Measurements from ENCODE around the gene LOXL3.
A peak's percentile ranks its signal among the peaks of the same experiment; 100 is the strongest.

LOXL3 gene

DNA sequence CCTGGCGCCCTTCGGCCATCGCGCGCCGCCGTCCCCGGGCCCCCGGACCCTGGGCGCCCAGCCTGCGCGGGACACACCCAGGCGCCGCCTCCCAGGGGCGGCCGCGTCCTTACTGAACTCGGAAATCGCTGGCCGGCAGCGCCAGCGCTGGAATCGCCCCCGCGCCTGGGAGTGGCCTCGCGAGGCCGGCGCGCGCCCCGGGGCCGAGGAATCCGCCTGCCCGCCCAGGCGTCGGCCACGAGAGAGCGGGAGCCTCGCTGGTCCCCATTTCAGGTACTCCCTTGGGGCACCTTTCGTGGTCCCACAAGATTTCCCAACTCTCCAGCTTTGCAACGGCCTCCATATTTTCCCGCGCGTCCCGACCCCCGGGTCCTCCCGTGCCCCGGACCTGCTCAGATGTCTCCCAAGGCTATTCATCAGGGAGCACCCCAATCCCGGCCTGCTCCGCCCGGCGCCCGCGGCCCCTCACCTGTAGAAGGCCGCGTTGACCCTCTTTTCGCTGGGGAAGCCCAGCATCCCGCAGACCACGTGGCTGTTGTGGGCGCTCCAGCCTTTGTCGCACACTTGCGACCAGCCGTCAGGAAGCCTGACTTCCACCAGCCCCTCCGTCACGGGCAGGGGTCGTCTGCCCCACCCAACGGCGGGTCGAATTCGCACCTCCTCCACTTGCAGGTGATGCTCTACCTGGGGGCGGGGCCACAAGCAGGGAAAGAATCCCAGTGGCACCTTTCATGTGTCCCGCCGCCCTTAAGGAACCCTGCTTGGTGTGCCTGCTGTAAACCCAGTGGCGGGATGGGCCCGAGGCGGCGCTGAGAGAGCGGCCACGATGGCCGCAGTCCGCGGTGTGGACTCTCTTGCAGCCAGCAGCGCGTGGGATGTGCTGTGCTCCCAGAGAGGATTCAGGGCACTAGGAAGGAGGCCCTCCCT is 4.6 kb downstream of the LOXL3 start:
- no peak for DNase-seq

- DNase-seq: no peak
Measured at GRCh38 chr2:74548285-74548899, 5.3 kb downstream of the LOXL3 start.

- DNase-seq: no peak
Measured at GRCh38 chr2:74546004-74546403, 7.7 kb downstream of the LOXL3 start.

GRCh38 chr2:74544634-74545033 is 9.1 kb downstream of the LOXL3 start:
- no peak for DNase-seq

- DNase-seq: no peak
Measured at GRCh38 chr2:74542978-74543377, 10.8 kb downstream of the LOXL3 start.

- DNase-seq: no peak
Measured at GRCh38 chr2:74540291-74540690, 13.5 kb downstream of the LOXL3 start.

DNA sequence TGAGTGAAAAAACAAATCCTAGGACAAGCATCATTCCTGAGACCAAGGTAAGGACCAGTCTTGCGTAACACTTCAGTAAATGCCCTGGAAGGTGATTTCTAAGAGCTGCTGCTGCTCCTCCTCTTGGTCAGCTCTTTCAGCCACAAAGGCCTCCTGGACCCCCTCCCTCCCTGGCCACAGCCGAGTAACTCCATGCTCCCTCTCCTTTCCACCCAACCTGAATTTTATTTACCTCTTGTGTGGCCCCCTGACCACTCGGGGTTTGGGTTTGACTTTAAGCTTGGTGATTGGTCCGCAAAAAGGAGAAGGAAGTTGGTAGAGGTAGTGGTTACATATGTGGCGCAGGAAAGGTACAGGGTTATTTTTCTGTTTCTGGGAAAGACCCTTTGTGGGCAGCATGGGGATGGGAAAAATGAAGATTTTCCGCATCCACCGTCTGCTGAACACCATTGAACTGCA is 14.8 kb downstream of the LOXL3 start:
- peak; percentile 51 for DNase-seq

- DNase-seq: no peak
Measured at GRCh38 chr2:74537140-74537539, 16.6 kb downstream of the LOXL3 start.

DNA sequence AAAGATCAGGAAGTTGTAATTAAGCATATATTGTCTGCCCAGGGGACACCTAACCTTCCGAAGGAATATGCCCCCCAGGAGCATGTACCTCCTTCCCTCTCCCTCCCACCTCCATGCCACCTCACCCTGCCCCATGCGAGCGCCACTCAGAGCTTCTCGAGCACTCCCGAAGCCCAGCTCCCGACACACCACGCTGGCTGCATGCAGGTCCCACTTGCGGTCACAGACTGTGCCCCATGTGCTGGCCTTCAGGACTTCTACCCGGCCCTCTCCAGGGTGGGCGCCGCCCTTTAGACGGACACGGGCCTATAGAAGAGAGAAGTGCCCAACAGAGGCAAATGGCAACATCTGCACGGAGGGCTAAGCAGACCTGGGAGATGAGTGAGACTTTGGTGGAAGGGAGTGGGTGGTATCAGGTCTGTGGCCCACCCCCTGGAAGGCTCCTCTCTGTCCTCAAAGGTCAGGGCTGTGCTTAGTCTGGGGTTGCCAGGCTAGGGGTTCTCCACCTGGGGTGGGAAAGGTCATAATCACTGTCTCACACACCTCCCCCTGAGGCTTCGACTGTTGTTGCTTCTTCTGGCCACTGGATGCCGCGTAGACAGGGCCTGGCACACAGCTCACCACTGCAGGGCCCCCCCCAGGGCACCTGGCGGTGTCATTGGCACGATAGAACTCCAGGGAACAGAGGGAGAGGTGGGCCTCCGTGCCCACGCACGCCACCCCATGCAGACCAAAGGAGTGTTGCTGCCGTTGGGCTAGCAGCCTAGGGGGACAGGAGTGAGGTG is 17.4 kb downstream of the LOXL3 start:
- DNase-seq: no peak

GRCh38 chr2:74535440-74535965 is 18.2 kb downstream of the LOXL3 start:
- DNase-seq: no peak

GRCh38 chr2:74534411-74534810 is 19.3 kb downstream of the LOXL3 start:
- DNase-seq: no peak

DNA sequence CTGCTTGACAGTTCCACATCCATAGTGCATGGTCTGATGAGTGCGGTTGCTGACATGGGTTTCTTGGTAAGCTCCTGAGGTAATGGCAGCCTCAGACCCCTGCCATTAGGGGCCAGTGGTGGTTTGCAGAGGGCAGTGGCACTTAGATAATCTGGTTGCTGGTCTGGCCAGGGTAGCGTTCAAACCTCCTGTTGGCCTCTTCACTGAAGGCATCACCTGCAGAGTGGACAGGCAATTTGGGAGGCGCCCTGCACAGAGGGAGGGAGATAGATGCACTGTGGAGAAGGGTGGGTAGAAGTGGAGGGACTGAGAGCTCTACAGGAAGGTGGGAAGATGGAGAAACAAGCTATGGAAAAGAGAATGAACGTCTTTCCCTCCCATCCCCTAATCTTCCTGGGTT is 20.3 kb downstream of the LOXL3 start:
- no peak for DNase-seq

DNA sequence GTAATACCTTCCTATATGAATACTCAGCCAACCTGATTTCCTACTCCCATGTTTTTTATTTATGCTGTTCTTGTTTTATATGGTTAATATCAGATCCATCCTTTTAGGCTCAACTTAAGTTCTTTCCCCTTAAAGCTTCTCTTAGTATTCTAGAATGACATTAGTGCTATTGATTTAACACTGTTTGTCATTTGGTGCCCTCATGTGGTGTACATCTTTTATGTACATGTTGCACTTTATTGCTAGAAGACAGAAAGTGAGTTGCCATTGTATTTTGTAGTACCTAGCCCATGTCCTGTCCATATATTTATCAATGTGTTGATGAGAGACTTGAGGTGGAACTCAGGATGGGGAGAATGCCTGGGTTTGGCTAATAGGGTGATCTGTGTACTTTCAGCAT is 21.5 kb downstream of the LOXL3 start:
- no peak for DNase-seq

GRCh38 chr2:74531666-74532065 is 22.1 kb downstream of the LOXL3 start:
- DNase-seq: no peak

DNA sequence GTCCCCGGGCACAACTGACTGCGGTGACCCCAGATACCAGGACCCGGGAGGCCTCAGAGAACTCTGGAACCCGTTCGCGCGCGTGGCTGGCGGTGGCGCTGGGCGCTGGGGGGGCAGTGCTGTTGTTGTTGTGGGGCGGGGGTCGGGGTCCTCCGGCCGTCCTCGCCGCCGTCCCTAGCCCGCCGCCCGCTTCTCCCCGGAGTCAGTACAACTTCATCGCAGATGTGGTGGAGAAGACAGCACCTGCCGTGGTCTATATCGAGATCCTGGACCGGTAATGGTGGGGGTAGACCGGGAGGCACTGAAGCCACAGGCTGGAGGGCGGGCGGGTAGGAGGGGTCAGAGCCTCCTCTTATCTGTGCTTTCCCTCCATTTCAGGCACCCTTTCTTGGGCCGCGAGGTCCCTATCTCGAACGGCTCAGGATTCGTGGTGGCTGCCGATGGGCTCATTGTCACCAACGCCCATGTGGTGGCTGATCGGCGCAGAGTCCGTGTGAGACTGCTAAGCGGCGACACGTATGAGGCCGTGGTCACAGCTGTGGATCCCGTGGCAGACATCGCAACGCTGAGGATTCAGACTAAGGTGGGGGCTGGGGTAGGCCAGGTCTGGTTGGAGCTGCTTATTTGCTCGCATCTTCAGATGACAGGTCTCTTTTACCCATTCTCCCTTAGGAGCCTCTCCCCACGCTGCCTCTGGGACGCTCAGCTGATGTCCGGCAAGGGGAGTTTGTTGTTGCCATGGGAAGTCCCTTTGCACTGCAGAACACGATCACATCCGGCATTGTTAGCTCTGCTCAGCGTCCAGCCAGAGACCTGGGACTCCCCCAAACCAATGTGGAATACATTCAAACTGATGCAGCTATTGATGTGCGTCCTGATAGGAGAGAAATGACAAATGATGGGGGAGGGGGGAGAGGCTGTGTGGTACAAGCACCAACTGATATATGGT is 23.2 kb downstream of the LOXL3 start:
- DNase-seq: no peak

DNA sequence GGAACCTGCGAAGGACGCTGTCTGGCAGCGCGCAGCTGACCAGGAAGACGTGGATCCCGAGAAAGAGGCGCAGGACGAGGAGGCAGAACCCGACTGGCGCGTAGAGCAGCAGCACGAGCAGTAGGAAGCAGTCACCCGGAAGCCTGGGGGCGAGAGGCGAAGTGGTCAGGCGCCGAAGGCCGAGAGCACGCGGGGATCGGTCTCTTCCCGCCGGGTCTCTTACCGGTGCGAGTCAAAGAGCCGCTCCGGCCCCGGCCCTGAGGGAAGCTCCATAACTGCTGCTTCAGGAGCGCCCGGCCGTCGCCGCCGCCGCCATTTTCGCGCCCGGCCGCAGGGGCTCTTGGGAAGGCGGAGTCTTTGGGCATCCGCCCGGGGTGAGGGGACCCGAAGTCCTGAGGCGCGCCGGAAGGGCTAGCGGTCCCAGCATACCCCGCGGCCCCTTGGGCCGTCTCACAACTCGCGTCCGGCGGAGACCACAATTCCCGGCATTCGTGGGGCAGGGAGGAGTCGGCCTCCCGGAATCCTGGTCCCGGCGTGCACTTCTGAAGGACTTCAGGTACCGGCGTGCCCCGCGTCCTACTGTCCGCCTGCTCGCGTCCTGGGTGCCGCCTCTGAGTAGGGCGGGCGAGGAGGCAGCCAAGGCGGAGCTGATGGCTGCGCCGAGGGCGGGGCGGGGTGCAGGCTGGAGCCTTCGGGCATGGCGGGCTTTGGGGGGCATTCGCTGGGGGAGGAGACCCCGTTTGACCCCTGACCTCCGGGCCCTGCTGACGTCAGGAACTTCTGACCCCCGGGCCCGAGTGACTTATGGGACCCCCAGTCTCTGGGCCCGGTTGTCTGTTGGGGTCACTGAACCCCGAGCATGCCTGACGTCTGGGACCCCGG is 24.1 kb downstream of the LOXL3 start, which contains the start of the genes AUP1 and HTRA2:
TSS of gene AUP1 (minus strand) at position 350 of the 882 bp plus-strand sequence. CDS start at position 273, 77 bp downstream.
TSS of gene HTRA2 (plus strand) at position 577 of the 882 bp plus-strand sequence. CDS start at position 651, 74 bp downstream.
- DNase-seq: peak; percentile 90

GRCh38 chr2:74528600-74529356 is 25.0 kb downstream of the LOXL3 start:
- DNase-seq: no peak

DNA sequence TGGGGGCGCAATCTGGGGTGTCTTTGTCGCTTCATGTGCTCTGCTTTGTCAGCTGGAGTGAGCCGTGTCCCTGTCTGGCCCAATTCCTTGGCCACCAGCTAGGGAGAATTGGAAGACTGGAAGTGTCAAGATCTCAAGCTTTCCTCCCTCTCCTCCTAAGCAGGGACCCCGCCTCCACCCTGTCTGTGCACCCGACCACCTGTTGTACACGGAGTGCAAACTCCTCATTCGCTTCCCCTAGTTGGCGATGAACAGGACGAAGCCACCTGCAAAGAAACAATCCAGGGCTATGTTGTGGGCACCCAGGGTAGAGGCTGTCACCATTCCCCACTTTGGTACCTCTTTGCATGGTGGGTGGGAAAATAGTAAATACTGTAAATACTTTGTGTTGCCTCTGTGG is 26.0 kb downstream of the LOXL3 start:
- DNase-seq: no peak

GRCh38 chr2:74526649-74527230 is 27.0 kb downstream of the LOXL3 start:
- DNase-seq: no peak

All from GDM1 (cell line).